ENCODE data around the gene COL4A2. TPM values are rescaled to one million over a fixed set of nuclear protein-coding genes. Genes with fewer than 3 reads are reported as not detected.

Gene COL4A2
- total RNA-seq, 4 donors from 2014 or later = 97.6 to 193 (median 131) TPM

DNA sequence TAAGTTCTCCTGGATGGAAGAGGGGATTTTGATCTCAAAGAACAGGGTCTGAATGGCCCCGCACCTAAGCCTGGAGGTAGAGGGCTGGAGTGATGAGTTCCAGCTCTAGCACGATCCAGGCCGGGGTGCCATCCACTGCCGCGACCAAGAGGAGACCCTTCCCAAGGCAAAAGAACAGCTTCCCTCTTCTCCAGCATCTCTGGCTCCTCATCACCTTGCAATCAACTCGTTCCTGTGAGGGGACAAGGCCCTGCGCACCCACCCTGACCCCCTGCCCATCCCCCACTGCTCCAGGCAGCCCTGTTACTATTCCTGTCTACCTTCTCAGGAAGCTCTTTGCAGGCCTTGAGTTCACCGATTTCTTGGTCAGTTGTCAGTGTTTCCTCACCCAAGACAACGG lies 17.9 kb upstream of the COL4A2 start:
- no peak for TF ChIP-seq POLR2A (IDR thresholded peaks at IDR 0.05)
- TF ChIP-seq, protein P1, sequence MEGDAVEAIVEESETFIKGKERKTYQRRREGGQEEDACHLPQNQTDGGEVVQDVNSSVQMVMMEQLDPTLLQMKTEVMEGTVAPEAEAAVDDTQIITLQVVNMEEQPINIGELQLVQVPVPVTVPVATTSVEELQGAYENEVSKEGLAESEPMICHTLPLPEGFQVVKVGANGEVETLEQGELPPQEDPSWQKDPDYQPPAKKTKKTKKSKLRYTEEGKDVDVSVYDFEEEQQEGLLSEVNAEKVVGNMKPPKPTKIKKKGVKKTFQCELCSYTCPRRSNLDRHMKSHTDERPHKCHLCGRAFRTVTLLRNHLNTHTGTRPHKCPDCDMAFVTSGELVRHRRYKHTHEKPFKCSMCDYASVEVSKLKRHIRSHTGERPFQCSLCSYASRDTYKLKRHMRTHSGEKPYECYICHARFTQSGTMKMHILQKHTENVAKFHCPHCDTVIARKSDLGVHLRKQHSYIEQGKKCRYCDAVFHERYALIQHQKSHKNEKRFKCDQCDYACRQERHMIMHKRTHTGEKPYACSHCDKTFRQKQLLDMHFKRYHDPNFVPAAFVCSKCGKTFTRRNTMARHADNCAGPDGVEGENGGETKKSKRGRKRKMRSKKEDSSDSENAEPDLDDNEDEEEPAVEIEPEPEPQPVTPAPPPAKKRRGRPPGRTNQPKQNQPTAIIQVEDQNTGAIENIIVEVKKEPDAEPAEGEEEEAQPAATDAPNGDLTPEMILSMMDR (IDR thresholded peaks at IDR 0.05) = no peak
- Histone ChIP-seq H3K9me3 (no peaks in the 10 kb centered on the region), H3K27ac (no peak overlapping the region), H3K4me1 (peaks cover 0 to 11% of the 10 kb centered on the region in 2 donors), H3K4me3 (replicated peaks in 1 of 3) (no peak overlapping the region), H3K36me3 (no peaks in the 10 kb centered on the region), H3K27me3 (no peaks in the 10 kb centered on the region)
- no peak for DNase-seq
- intact Hi-C loops (cut with DNase I) = no loop called here
- WGBS, 2 donors = 85 to 92% methylated on average over 9 of the region's 9 CpGs

DNA sequence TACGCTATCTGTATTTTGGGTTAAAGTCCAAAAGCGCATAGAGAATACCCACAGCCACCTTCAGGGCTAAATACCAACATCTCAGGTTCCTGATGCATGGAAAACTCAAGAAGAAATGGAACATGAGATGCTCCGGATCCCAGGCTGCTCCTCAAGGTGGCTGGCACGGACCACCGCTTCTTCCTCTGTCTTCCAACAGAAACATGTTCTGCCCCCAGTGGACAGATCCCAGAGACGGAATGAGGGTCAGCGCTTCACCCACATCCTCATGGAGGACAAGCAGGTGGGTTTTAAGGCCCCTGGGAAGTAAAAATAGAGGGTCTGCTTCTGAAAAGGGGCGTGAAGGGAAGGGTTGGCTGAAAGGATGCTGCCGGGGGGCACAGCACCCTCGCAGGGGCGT lies 17.4 kb upstream of the COL4A2 start:
- H3K9me3 ChIP-seq = no peaks in the 10 kb centered on the region
- no peak overlapping the region for H3K4me3 ChIP-seq (replicated peaks in 1 of 3)
- intact Hi-C loops (cut with DNase I) = no loop called here
- H3K27ac ChIP-seq = no peak overlapping the region
- peaks cover 0 to 16% of the 10 kb centered on the region in 2 donors for H3K4me1 ChIP-seq
- H3K27me3 ChIP-seq = no peaks in the 10 kb centered on the region
- no peaks in the 10 kb centered on the region for H3K36me3 ChIP-seq
- no peak for TF ChIP-seq POLR2A (IDR thresholded peaks at IDR 0.05)
- TF ChIP-seq, protein P1 (IDR thresholded peaks at IDR 0.05) = no peak
- DNase-seq = no peak
- WGBS, 2 donors = 88 to 98% methylated on average over 11 of the region's 11 CpGs

DNA sequence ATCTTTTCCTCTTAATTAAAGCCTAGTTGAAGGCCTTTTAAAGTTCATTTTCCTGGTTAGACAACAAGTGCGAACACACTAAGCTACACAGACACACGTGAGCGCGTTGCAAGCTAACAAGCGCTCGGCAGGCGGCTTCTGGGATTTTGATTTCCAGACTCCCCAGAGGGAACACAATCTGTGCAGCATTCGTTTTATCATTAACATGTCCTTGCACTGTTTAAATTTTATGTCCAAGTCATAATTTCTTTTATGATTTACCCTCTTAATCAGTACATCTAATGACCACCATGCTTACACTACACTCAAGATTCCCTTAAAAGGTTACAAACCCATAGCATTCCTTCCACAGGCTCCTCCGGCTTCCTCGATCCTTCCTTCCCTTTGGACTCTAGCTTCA lies 16.9 kb upstream of the COL4A2 start:
- Histone ChIP-seq H3K27me3 (no peaks in the 10 kb centered on the region), H3K27ac (no peak overlapping the region), H3K36me3 (no peaks in the 10 kb centered on the region), H3K4me1 (peaks cover 0 to 17% of the 10 kb centered on the region in 2 donors), H3K4me3 (replicated peaks in 1 of 3) (no peak overlapping the region), H3K9me3 (no peaks in the 10 kb centered on the region)
- WGBS, 2 donors = 87 to 95% methylated on average over 10 of the region's 10 CpGs
- no peak for DNase-seq
- intact Hi-C loops (cut with DNase I) = no loop called here
- TF ChIP-seq, protein P1 (IDR thresholded peaks at IDR 0.05) = no peak
- TF ChIP-seq POLR2A (IDR thresholded peaks at IDR 0.05) = no peak

DNA sequence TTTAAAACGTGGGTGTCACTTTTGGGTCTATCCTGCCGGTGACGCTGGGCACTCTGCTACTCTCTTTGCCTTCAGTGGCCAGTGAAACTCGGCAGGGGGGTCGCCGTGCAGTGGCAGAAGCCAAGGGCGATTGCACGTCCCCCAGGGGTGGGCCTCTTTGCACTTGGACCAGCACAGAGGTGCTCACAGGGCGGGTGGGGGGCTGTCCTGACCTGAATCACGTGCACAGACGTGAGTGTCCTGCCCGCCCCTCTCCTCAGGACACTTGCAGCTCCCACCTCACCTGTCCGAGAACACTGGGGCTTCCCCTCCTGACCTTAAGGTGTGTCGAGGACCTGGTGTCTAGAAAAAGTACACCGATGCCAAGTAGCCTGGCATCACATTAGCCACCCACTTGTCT lies 16.3 kb upstream of the COL4A2 start:
- 78 to 86% methylated on average over 15 of the region's 15 CpGs for WGBS, 2 donors
- Histone ChIP-seq H3K36me3 (no peaks in the 10 kb centered on the region), H3K27ac (no peak overlapping the region), H3K27me3 (no peaks in the 10 kb centered on the region), H3K4me1 (peaks cover 0 to 17% of the 10 kb centered on the region in 2 donors), H3K4me3 (replicated peaks in 1 of 3) (no peak overlapping the region), H3K9me3 (no peaks in the 10 kb centered on the region)
- TF ChIP-seq, protein P1 (IDR thresholded peaks at IDR 0.05) = no peak
- no peak for TF ChIP-seq POLR2A (IDR thresholded peaks at IDR 0.05)
- no peak for DNase-seq
- intact Hi-C loops (cut with DNase I) = no loop called here

DNA sequence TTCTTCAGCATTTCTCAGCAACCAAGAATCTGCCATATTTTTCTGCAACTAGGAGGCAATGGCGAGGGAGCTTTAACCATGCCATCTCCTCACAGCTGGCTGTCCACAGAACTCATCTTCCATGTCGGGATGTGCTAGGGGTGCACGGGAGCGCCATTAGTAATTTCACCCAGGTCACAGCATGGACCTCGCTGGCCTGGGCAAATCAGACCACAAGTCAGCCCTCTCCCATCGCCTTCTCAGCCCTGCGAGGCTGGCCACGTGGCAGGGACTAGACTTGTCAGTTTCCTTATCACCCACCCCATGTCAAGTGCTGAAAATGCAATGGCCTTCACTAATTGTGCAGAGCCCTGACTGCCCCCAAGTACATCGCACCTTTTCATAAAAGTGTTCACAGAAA lies 15.8 kb upstream of the COL4A2 start:
- Histone ChIP-seq H3K4me1 (peaks cover 0 to 17% of the 10 kb centered on the region in 2 donors), H3K9me3 (no peaks in the 10 kb centered on the region), H3K27ac (no peak overlapping the region), H3K36me3 (no peaks in the 10 kb centered on the region), H3K4me3 (replicated peaks in 1 of 3) (no peak overlapping the region), H3K27me3 (no peaks in the 10 kb centered on the region)
- intact Hi-C loops (cut with DNase I) = no loop called here
- WGBS, 2 donors = 83 to 96% methylated on average over 9 of the region's 9 CpGs
- TF ChIP-seq POLR2A (IDR thresholded peaks at IDR 0.05) = no peak
- TF ChIP-seq, protein P1 (IDR thresholded peaks at IDR 0.05) = no peak
- no peak for DNase-seq
